Retinal pigment epithelial cell (primary cell): Measurements from ENCODE around the gene LTBP4.
"Not testable (repeated sequence)": the region's sequence is repeated elsewhere in the genome, so short reads cannot be mapped to it uniquely, and the experiment has no call there.

ENCODE experiments used
- DNase-seq: peaks from one replicate; pipeline ENCODE4 v3.0.0-alpha.2; 2010; ENCODE audit warnings: low read depth
- H3K4me3 ChIP-seq: 2 replicates; pipeline ENCODE4 v1.5.1; 2011; ENCODE audit warnings: mild to moderate bottlenecking, low read length, control low read depth, moderate library complexity
- CTCF ChIP-seq: conservative IDR thresholded peaks from 2 replicates; pipeline ENCODE4 v1.5.1; 2011; ENCODE audit warnings: low read depth, low read length, control low read depth, inconsistent platforms

The LTBP4 gene

GRCh38 chr19:40620161-40620485, 19.0 kb downstream of the LTBP4 start:
- TF ChIP-seq CTCF = no peak
- DNase-seq = no peak
- H3K4me3 ChIP-seq = no peak overlapping the region

GRCh38 chr19:40621283-40621682, 20.1 kb downstream of the LTBP4 start:
- no peak for DNase-seq
- no peak for TF ChIP-seq CTCF
- no peak overlapping the region for H3K4me3 ChIP-seq

- DNase-seq = no peak
- H3K4me3 ChIP-seq = no peak overlapping the region
- TF ChIP-seq CTCF = no peak
Measured at GRCh38 chr19:40621966-40622772, 21.0 kb downstream of the LTBP4 start.

GRCh38 chr19:40622773-40623075, 21.6 kb downstream of the LTBP4 start:
- no peak for TF ChIP-seq CTCF
- no peak for DNase-seq
- no peak overlapping the region for H3K4me3 ChIP-seq

- H3K4me3 ChIP-seq = no peak overlapping the region
- DNase-seq = no peak
- no peak for TF ChIP-seq CTCF
Measured at GRCh38 chr19:40623403-40624251, 22.5 kb downstream of the LTBP4 start.

GRCh38 chr19:40624369-40625153, 23.4 kb downstream of the LTBP4 start:
- not testable (repeated sequence) for H3K4me3 ChIP-seq, DNase-seq

GRCh38 chr19:40625406-40626120, 24.4 kb downstream of the LTBP4 start:
- no peak for DNase-seq
- no peak for TF ChIP-seq CTCF
- no peak overlapping the region for H3K4me3 ChIP-seq
